Measurements from ENCODE around the gene RPS6KA3. TPM values are rescaled to one million over a fixed set of nuclear protein-coding genes. Genes with fewer than 3 reads are reported as not detected.
"Not testable (repeated sequence)": the region's sequence is repeated elsewhere in the genome, so short reads cannot be mapped to it uniquely, and the experiment has no call there.

Gene RPS6KA3
- total RNA-seq, 1 donor from 2014 or later: 49.5 TPM

DNA sequence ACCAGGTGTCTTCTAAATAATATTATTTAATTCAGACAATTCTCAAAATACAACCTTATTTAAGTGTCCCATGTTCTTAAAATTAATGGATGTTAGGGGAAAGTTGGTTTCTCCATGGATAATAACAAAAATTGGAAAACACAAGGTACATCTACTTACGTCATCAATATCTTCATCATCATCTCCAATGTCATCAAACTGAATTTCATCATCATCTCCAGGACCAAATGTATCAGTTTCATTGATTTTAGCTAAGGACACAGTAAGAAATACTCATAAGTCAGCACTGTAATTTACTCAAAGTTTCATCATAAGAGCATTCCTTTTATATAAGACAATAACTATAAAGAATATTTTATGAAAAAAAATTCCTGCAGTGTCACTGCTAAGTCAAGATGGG lies 136.4 kb downstream of the RPS6KA3 start:
- Histone ChIP-seq H3K36me3 (ENCODE audit: control insufficient read depth, insufficient read depth, low read length) (no peaks in the 10 kb centered on the region), H3K27me3 (ENCODE audit: control insufficient read depth, insufficient read depth, low read length) (no peaks in the 10 kb centered on the region), H3K4me3 (ENCODE audit: low read depth, low read length) (no peak overlapping the region)
- no peak for FAIRE-seq
- DNase-seq (ENCODE audit: low read depth): no peak
- TF ChIP-seq, protein P1, sequence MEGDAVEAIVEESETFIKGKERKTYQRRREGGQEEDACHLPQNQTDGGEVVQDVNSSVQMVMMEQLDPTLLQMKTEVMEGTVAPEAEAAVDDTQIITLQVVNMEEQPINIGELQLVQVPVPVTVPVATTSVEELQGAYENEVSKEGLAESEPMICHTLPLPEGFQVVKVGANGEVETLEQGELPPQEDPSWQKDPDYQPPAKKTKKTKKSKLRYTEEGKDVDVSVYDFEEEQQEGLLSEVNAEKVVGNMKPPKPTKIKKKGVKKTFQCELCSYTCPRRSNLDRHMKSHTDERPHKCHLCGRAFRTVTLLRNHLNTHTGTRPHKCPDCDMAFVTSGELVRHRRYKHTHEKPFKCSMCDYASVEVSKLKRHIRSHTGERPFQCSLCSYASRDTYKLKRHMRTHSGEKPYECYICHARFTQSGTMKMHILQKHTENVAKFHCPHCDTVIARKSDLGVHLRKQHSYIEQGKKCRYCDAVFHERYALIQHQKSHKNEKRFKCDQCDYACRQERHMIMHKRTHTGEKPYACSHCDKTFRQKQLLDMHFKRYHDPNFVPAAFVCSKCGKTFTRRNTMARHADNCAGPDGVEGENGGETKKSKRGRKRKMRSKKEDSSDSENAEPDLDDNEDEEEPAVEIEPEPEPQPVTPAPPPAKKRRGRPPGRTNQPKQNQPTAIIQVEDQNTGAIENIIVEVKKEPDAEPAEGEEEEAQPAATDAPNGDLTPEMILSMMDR (IDR thresholded peaks at IDR 0.05; ENCODE audit: insufficient read depth, low read length, severe bottlenecking): no peak

DNA sequence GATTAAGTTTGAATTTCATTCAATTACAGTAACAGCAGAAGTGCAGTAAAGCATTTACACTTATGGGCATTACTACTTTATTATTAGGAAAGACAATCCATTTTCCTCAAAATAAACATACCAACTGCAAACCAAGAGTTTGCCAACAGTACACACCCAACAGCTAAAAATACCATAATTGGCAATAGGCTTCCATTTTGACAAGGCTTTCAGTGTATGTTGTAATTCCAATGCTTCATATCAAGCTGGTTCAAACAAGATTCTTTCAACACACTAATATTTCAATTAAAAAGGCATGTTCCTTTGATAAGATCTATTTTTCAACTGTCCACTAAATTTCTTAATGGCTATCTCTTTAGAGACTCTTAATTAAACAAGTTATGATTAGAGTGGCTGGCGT lies 137.2 kb downstream of the RPS6KA3 start:
- no peak overlapping the region for H3K4me3 ChIP-seq (ENCODE audit: low read depth, low read length)
- TF ChIP-seq, protein P1 (IDR thresholded peaks at IDR 0.05; ENCODE audit: insufficient read depth, low read length, severe bottlenecking): no peak
- no peak for DNase-seq (ENCODE audit: low read depth)
- peaks cover 1% of the 10 kb centered on the region for H3K36me3 ChIP-seq (ENCODE audit: control insufficient read depth, insufficient read depth, low read length)
- H3K27me3 ChIP-seq (ENCODE audit: control insufficient read depth, insufficient read depth, low read length): no peaks in the 10 kb centered on the region
- FAIRE-seq: no peak

DNA sequence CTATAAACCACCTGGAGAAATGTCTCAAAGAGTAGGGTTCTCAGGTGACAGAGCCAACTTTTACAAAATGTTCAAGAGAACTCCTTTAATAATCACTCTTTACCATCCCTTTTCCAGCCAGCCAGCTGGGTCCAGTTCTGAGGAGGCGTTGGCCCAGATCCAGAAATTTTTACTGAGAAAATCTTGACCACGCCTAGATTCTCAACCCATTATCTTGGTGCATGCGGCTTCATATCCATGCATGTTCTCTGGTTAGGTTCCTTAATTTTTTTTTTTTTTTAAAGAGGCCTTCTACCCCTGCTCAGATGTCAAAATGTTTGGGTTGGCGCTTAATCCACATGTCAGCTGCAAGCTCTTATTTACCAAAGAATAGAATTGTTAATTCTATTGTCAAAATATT lies 138.0 kb downstream of the RPS6KA3 start:
- DNase-seq (ENCODE audit: low read depth): no peak
- H3K27me3 ChIP-seq (ENCODE audit: control insufficient read depth, insufficient read depth, low read length): no peaks in the 10 kb centered on the region
- H3K4me3 ChIP-seq (ENCODE audit: low read depth, low read length): no peak overlapping the region

DNA sequence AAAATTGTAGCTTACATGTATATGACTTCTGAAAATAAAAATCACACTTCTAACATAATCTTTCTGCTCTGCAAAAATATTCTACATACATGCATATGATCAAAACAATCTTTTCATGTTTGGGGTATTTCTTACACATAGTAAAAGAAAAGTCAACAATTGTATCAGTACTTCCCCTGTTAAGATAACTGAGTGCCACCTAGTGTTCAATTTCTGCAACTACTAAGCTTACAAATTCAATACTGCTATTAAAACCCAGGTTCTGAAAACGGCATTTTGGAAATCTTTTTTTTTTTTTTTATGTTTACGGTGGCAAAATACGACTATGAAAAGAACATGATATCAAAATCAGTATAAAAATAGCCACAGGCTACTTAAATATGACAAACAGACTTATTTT lies 139.3 kb downstream of the RPS6KA3 start:
- H3K4me3 ChIP-seq (ENCODE audit: low read depth, low read length); DNase-seq (ENCODE audit: low read depth); H3K36me3 ChIP-seq (ENCODE audit: control insufficient read depth, insufficient read depth, low read length); H3K27me3 ChIP-seq (ENCODE audit: control insufficient read depth, insufficient read depth, low read length): not testable (repeated sequence)
- peak; percentile 85 for FAIRE-seq

More for the DNA sequence above, 138.0 kb downstream of the RPS6KA3 start:
- TF ChIP-seq, protein P1 (IDR thresholded peaks at IDR 0.05; ENCODE audit: insufficient read depth, low read length, severe bottlenecking): no peak
- H3K36me3 ChIP-seq (ENCODE audit: control insufficient read depth, insufficient read depth, low read length): peaks cover 1% of the 10 kb centered on the region
- no peak for FAIRE-seq

DNA sequence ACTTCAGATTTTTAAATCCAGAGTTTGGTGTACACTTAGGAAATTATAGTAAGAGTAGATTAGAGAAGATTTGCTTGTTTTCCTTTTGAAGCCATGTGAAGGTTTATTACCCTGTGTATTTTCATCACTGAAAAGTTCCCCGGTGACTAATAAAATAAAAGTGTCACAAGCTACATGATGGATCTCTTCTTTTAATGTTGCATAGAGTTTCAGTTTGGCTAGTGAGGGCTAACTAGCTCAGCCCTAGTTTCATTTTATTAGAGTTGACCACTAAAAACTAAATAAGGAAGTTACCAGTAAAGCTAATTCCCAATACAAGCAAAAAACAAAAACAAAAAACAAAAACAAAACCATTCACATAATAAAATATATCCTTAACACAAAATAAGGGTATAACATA lies 139.9 kb downstream of the RPS6KA3 start:
- not testable (repeated sequence) for FAIRE-seq

DNA sequence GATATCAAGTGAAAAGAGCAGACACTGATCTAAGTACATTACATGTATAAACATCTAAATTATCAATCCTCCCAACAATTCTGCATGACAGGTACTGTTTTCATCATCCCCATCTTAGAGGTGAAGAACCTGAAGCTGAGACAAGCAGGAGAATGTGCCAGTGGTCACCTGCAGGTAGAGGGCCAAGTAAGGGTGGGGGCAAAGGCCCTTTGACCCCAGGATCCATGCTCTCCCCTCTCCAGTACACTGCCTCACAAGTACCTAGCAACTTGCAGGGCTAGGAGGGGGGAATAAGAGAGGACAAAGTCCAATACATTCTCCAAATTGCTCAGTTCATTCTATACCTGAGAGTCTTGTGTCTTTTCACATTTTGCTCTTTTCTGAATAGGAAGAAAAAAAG lies 141.7 kb downstream of the RPS6KA3 start:
- FAIRE-seq: no peak
- TF ChIP-seq, protein P1 (IDR thresholded peaks at IDR 0.05; ENCODE audit: insufficient read depth, low read length, severe bottlenecking): no peak
- peaks cover 1% of the 10 kb centered on the region for H3K36me3 ChIP-seq (ENCODE audit: control insufficient read depth, insufficient read depth, low read length)

More for the DNA sequence above, 139.9 kb downstream of the RPS6KA3 start:
- not testable (repeated sequence) for H3K36me3 ChIP-seq (ENCODE audit: control insufficient read depth, insufficient read depth, low read length); H3K27me3 ChIP-seq (ENCODE audit: control insufficient read depth, insufficient read depth, low read length); H3K4me3 ChIP-seq (ENCODE audit: low read depth, low read length); DNase-seq (ENCODE audit: low read depth)

DNA sequence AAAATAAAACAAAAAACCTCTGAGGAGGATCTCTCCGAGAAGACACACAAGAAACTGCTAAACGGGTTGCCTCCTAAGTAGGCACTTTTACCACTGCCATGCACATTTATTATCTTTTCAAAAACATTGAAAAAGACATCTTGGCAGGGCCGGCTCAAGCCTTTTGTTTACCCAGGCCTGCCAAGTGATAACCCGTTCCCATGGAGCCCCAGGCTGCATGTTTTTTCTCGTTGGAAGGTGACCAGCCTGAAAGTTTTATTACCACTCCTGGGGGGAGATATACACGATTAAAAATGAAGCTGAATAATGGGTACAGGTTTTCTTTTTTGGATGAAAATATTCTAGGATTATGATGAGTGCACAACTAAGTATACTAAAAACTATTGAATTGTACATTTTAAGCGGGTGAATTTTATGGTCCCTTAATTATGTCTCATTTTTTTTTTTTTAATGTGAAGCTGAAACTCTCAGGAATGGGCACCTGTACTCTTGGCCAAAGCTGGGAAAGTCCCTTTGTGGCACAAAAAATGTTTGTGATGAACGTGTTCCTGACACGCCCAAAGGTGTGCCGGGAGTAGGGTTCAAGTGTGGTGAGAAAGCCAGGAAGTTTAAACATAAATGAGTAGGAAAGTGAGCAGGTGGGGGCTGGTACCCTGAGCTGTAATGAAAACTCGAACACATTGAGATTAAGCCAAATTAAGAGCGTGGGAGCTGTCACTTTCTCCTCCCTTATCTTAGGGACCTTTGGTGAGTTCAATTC lies 148.5 kb downstream of the RPS6KA3 start:
- DNase-seq (ENCODE audit: low read depth) (peak; percentile 48), FAIRE-seq (no peak)
- H3K4me3 ChIP-seq (ENCODE audit: low read depth, low read length): no peak overlapping the region
- TF ChIP-seq, protein P1 (IDR thresholded peaks at IDR 0.05; ENCODE audit: insufficient read depth, low read length, severe bottlenecking): no peak
- H3K27me3 ChIP-seq (ENCODE audit: control insufficient read depth, insufficient read depth, low read length): no peaks in the 10 kb centered on the region
- no peaks in the 10 kb centered on the region for H3K36me3 ChIP-seq (ENCODE audit: control insufficient read depth, insufficient read depth, low read length)

More for the DNA sequence above, 141.7 kb downstream of the RPS6KA3 start:
- no peak for DNase-seq (ENCODE audit: low read depth)
- Histone ChIP-seq H3K4me3 (ENCODE audit: low read depth, low read length) (no peak overlapping the region), H3K27me3 (ENCODE audit: control insufficient read depth, insufficient read depth, low read length) (no peaks in the 10 kb centered on the region)
